Germinal center (tissue), 1 donor: Measurements from ENCODE around the gene NPPA.
"Not testable (repeated sequence)": the region's sequence is repeated elsewhere in the genome, so short reads cannot be mapped to it uniquely, and the experiment has no call there.

Experiments
- DNase-seq: peaks from one replicate; pipeline ENCODE4 v3.0.0; 2012; ENCODE audit warnings: mixed read lengths, low spot score

Gene NPPA

GRCh38 chr1:11847667-11848372 lies at the start of gene NPPA:
Gene NPPA (minus strand): TSS chr1:11847783. CDS start chr1:11847684, 99 bp downstream.
- no peak for DNase-seq

GRCh38 chr1:11894501-11894900 lies 46.9 kb upstream of the NPPA start:
- DNase-seq = not testable (repeated sequence)

GRCh38 chr1:11893907-11894251 lies 46.3 kb upstream of the NPPA start:
- peak; percentile 87 for DNase-seq

- DNase-seq = no peak
Observed at GRCh38 chr1:11891433-11892186, 44.0 kb upstream of the NPPA start.

GRCh38 chr1:11888877-11889208 lies 41.3 kb upstream of the NPPA start:
- DNase-seq = no peak

- DNase-seq = no peak
Observed at GRCh38 chr1:11888206-11888876, 40.8 kb upstream of the NPPA start.

GRCh38 chr1:11887666-11888007 lies 40.1 kb upstream of the NPPA start:
- DNase-seq = no peak

GRCh38 chr1:11886986-11887665 lies 39.5 kb upstream of the NPPA start:
- no peak for DNase-seq

GRCh38 chr1:11885916-11886315 lies 38.3 kb upstream of the NPPA start:
- no peak for DNase-seq

GRCh38 chr1:11882814-11883538 lies 35.4 kb upstream of the NPPA start:
- no peak for DNase-seq

- no peak for DNase-seq
Observed at GRCh38 chr1:11881749-11882441, 34.3 kb upstream of the NPPA start.

GRCh38 chr1:11880911-11881748 lies 33.5 kb upstream of the NPPA start:
- no peak for DNase-seq

GRCh38 chr1:11880181-11880575 lies 32.6 kb upstream of the NPPA start:
- no peak for DNase-seq

- DNase-seq = no peak
Observed at GRCh38 chr1:11879311-11880180, 32.0 kb upstream of the NPPA start.

- no peak for DNase-seq
Observed at GRCh38 chr1:11878891-11879190, 31.3 kb upstream of the NPPA start.

- no peak for DNase-seq
Observed at GRCh38 chr1:11878081-11878890, 30.7 kb upstream of the NPPA start.

- no peak for DNase-seq
Observed at GRCh38 chr1:11877074-11877473, 29.5 kb upstream of the NPPA start.

- no peak for DNase-seq
Observed at GRCh38 chr1:11875094-11875493, 27.5 kb upstream of the NPPA start.

GRCh38 chr1:11874624-11875023 lies 27.0 kb upstream of the NPPA start:
- no peak for DNase-seq
